H1 (cell line): ENCODE results near the gene NDUFA9. TPM values are rescaled to one million over a fixed set of nuclear protein-coding genes. Genes with fewer than 3 reads are reported as not detected.

Experiments
- CREB1 ChIP-seq: IDR thresholded peaks from 2 replicates; pipeline ENCODE4 v1.6.1; 2012; ENCODE audit warnings: inconsistent platforms
- CTBP2 ChIP-seq: IDR thresholded peaks from 2 replicates; pipeline ENCODE4 v1.7.0; 2011; ENCODE audit warnings: borderline replicate concordance, mild to moderate bottlenecking, moderate library complexity, mixed read lengths, low read length; ENCODE audit not compliant: insufficient read depth, insufficient read length
- FOSL1 ChIP-seq: IDR thresholded peaks from 2 replicates; pipeline ENCODE4 v1.6.1; 2011; ENCODE audit warnings: mild to moderate bottlenecking, low read depth, low read length, moderate library complexity; ENCODE audit not compliant: insufficient read depth
- HDAC6 ChIP-seq: IDR thresholded peaks from one replicate; pipeline ENCODE4 v1.7.1; 2012; ENCODE audit warnings: low read depth, mild to moderate bottlenecking, inconsistent platforms, low read length, moderate library complexity
- JUND ChIP-seq: IDR thresholded peaks from 2 replicates; pipeline ENCODE4 v1.6.1; 2011; ENCODE audit warnings: mild to moderate bottlenecking, improper control_type of control experiment, low read length
- KDM5A ChIP-seq: fragments of 200-600 bp; IDR thresholded peaks from 2 replicates; pipeline ENCODE4 v1.7.1; 2012; ENCODE audit warnings: mild to moderate bottlenecking, low read length, inconsistent platforms, mixed read lengths
- MAFK ChIP-seq: IDR thresholded peaks from 2 replicates; pipeline ENCODE4 v1.6.1; 2012; ENCODE audit warnings: low read depth, mild to moderate bottlenecking, improper control_type of control experiment, low read length
- RBBP5 ChIP-seq: IDR thresholded peaks from 2 replicates; pipeline ENCODE4 v1.7.1; 2012; ENCODE audit warnings: low read depth, mild to moderate bottlenecking, inconsistent platforms, low read length, moderate library complexity, borderline replicate concordance
- SIN3A ChIP-seq, 2 experiments: IDR thresholded peaks in 1 of 2; conservative IDR thresholded peaks in 1 of 2; 2 replicates each; pipeline ENCODE4 v1.6.1; 2011 to 2012; ENCODE audit warnings: low read length in 2 of 2, improper control_type of control experiment in 1 of 2, low read depth in 1 of 2, mild to moderate bottlenecking in 1 of 2
- polyA plus RNA-seq, 7 experiments: library from polyadenylated mRNA; depleted of rRNA in 3 of 7; stranded (reverse) in 5 of 7; unstranded in 2 of 7; fragments of >200 nt in 5 of 7; fragments of 200-250 nt in 2 of 7; gene quantifications; 1 replicate in 5 of 7; 2 replicates in 1 of 7; 4 replicates in 1 of 7; pipeline versions ENCODE4 v1.2.1 to v1.2.3, GENCODE V29; 2011 to 2013; ENCODE audit warnings: missing spikeins in 2 of 7, mixed read lengths in 2 of 7
- total RNA-seq: library from RNA; stranded (reverse); fragmentation: NEBNext Ultra II Directional; extraction: Animal tissue kit (Norgen Biotek cat#: 25700); gene quantifications from 2 replicates; pipeline ENCODE4 v1.2.1, GENCODE V29; 2021
- TF ChIP-seq, protein P1 (sequence below): fragments of 300-600 bp; sonication (generic); IDR thresholded peaks from 2 replicates; pipeline ENCODE4 v1.7.1; 2012; ENCODE audit warnings: low read length, moderate library complexity, mild to moderate bottlenecking, inconsistent platforms; ENCODE audit not compliant: insufficient replicate concordance
- TF ChIP-seq, protein P2 (sequence below): IDR thresholded peaks from 2 replicates; pipeline ENCODE4 v1.6.1; 2011; ENCODE audit warnings: low read depth, mild to moderate bottlenecking, low read length; ENCODE audit not compliant: insufficient read depth

Gene NDUFA9
- total and polyA plus RNA-seq, 2 of the 8 experiments (the other 6 are each of a cell fraction or from before 2014, with no cell fraction given): 50.2 to 67.0 TPM

DNA sequence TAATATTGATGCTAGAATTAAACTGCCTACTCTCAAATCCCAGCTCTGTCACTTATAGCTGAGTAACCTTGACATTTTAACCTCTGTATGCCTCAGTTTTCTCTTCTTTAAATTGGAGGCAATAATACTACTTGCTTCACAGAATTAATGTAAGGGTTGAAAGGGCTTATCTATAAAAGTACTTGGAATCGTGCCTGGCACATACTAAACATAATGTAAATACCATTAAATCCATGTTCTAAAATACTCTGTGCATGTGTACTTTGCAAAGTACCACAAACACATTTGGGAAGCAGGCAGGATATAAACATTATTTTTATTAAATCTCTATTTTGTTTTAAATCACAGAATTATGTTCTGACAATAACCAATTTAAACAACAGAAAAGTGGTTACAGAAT lies 45.0 kb upstream of the NDUFA9 start (continued):
- TF ChIP-seq, protein P1, sequence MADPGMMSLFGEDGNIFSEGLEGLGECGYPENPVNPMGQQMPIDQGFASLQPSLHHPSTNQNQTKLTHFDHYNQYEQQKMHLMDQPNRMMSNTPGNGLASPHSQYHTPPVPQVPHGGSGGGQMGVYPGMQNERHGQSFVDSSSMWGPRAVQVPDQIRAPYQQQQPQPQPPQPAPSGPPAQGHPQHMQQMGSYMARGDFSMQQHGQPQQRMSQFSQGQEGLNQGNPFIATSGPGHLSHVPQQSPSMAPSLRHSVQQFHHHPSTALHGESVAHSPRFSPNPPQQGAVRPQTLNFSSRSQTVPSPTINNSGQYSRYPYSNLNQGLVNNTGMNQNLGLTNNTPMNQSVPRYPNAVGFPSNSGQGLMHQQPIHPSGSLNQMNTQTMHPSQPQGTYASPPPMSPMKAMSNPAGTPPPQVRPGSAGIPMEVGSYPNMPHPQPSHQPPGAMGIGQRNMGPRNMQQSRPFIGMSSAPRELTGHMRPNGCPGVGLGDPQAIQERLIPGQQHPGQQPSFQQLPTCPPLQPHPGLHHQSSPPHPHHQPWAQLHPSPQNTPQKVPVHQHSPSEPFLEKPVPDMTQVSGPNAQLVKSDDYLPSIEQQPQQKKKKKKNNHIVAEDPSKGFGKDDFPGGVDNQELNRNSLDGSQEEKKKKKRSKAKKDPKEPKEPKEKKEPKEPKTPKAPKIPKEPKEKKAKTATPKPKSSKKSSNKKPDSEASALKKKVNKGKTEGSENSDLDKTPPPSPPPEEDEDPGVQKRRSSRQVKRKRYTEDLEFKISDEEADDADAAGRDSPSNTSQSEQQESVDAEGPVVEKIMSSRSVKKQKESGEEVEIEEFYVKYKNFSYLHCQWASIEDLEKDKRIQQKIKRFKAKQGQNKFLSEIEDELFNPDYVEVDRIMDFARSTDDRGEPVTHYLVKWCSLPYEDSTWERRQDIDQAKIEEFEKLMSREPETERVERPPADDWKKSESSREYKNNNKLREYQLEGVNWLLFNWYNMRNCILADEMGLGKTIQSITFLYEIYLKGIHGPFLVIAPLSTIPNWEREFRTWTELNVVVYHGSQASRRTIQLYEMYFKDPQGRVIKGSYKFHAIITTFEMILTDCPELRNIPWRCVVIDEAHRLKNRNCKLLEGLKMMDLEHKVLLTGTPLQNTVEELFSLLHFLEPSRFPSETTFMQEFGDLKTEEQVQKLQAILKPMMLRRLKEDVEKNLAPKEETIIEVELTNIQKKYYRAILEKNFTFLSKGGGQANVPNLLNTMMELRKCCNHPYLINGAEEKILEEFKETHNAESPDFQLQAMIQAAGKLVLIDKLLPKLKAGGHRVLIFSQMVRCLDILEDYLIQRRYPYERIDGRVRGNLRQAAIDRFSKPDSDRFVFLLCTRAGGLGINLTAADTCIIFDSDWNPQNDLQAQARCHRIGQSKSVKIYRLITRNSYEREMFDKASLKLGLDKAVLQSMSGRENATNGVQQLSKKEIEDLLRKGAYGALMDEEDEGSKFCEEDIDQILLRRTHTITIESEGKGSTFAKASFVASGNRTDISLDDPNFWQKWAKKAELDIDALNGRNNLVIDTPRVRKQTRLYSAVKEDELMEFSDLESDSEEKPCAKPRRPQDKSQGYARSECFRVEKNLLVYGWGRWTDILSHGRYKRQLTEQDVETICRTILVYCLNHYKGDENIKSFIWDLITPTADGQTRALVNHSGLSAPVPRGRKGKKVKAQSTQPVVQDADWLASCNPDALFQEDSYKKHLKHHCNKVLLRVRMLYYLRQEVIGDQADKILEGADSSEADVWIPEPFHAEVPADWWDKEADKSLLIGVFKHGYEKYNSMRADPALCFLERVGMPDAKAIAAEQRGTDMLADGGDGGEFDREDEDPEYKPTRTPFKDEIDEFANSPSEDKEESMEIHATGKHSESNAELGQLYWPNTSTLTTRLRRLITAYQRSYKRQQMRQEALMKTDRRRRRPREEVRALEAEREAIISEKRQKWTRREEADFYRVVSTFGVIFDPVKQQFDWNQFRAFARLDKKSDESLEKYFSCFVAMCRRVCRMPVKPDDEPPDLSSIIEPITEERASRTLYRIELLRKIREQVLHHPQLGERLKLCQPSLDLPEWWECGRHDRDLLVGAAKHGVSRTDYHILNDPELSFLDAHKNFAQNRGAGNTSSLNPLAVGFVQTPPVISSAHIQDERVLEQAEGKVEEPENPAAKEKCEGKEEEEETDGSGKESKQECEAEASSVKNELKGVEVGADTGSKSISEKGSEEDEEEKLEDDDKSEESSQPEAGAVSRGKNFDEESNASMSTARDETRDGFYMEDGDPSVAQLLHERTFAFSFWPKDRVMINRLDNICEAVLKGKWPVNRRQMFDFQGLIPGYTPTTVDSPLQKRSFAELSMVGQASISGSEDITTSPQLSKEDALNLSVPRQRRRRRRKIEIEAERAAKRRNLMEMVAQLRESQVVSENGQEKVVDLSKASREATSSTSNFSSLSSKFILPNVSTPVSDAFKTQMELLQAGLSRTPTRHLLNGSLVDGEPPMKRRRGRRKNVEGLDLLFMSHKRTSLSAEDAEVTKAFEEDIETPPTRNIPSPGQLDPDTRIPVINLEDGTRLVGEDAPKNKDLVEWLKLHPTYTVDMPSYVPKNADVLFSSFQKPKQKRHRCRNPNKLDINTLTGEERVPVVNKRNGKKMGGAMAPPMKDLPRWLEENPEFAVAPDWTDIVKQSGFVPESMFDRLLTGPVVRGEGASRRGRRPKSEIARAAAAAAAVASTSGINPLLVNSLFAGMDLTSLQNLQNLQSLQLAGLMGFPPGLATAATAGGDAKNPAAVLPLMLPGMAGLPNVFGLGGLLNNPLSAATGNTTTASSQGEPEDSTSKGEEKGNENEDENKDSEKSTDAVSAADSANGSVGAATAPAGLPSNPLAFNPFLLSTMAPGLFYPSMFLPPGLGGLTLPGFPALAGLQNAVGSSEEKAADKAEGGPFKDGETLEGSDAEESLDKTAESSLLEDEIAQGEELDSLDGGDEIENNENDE: no peak
- no peak for TF ChIP-seq KDM5A
- TF ChIP-seq JUND: no peak
- no peak for TF ChIP-seq SIN3A (conservative IDR thresholded peaks at IDR 0.05 in 1 of 2, IDR thresholded peaks at IDR 0.05 in 1 of 2; ENCODE audit: low read depth in 1 of 2, low read length in 2 of 2)
- no peak for TF ChIP-seq FOSL1
- no peak for TF ChIP-seq MAFK
- TF ChIP-seq, protein P2, sequence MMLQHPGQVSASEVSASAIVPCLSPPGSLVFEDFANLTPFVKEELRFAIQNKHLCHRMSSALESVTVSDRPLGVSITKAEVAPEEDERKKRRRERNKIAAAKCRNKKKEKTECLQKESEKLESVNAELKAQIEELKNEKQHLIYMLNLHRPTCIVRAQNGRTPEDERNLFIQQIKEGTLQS: no peak
- no peak for TF ChIP-seq HDAC6
- TF ChIP-seq CTBP2: no peak
- no peak for TF ChIP-seq CREB1
- no peak for TF ChIP-seq RBBP5
- TF ChIP-seq, all 59 proteins: peak for 0
